HUES64 (cell line): ENCODE results near the gene TRIM52.

Experiments used
- H3K27ac ChIP-seq: 2 replicates; pipeline ENCODE4 v1.7.0; 2013; ENCODE audit warnings: low read depth, low read length, inconsistent platforms
- H3K27me3 ChIP-seq: 2 replicates; pipeline ENCODE4 v1.6.1; 2013; ENCODE audit warnings: mild to moderate bottlenecking, low read length; ENCODE audit not compliant: insufficient read depth
- H3K36me3 ChIP-seq: 2 replicates; pipeline ENCODE4 v1.6.1; 2013; ENCODE audit warnings: mild to moderate bottlenecking, low read length; ENCODE audit not compliant: insufficient read depth
- H3K4me1 ChIP-seq: 2 replicates; pipeline ENCODE4 v1.6.1; 2013; ENCODE audit warnings: mild to moderate bottlenecking, low read length, moderate library complexity; ENCODE audit not compliant: insufficient read depth
- H3K4me3 ChIP-seq: 2 replicates; pipeline ENCODE4 v1.5.1; 2013; ENCODE audit warnings: mild to moderate bottlenecking, low read length, moderate library complexity
- H3K9ac ChIP-seq: 2 replicates; pipeline ENCODE4 v1.6.1; 2013; ENCODE audit warnings: mild to moderate bottlenecking, low read depth, low read length
- H3K9me3 ChIP-seq: 2 replicates; pipeline ENCODE4 v1.6.1; 2013; ENCODE audit warnings: low read depth, low read length; ENCODE audit not compliant: insufficient read depth
- WGBS: fragments of 150-250, 120-280 bp; methylation state at CpG from one replicate; pipeline ENCODE4 v1.1.7; 2013; ENCODE audit warnings: missing lambda C conversion rate; 5-methylcytosine and 5-hydroxymethylcytosine counted together

TRIM52 gene

GRCh38 chr5:181231432-181231831, 29.5 kb downstream of the TRIM52 start:
- no peak overlapping the region for H3K27ac ChIP-seq
- no peaks in the 10 kb centered on the region for H3K9me3 ChIP-seq
- no peaks in the 10 kb centered on the region for H3K4me1 ChIP-seq
- 94% methylated on average over 7 of the region's 7 CpGs for WGBS
- H3K36me3 ChIP-seq = peaks cover 71% of the 10 kb centered on the region
- H3K9ac ChIP-seq = no peak overlapping the region
- H3K27me3 ChIP-seq = no peaks in the 10 kb centered on the region
- H3K4me3 ChIP-seq = no peak overlapping the region

GRCh38 chr5:181230551-181230950, 30.4 kb downstream of the TRIM52 start:
- H3K9me3 ChIP-seq = no peaks in the 10 kb centered on the region
- H3K27me3 ChIP-seq = no peaks in the 10 kb centered on the region
- WGBS = 91% methylated on average over 6 of the region's 6 CpGs
- no peak overlapping the region for H3K9ac ChIP-seq
- H3K4me1 ChIP-seq = no peaks in the 10 kb centered on the region
- H3K27ac ChIP-seq = no peak overlapping the region
- peaks cover 65% of the 10 kb centered on the region for H3K36me3 ChIP-seq
- no peak overlapping the region for H3K4me3 ChIP-seq

- Histone ChIP-seq H3K9me3 (no peaks in the 10 kb centered on the region), H3K36me3 (peaks cover 65% of the 10 kb centered on the region), H3K27me3 (no peaks in the 10 kb centered on the region), H3K4me1 (no peaks in the 10 kb centered on the region), H3K9ac (no peak overlapping the region), H3K27ac (no peak overlapping the region), H3K4me3 (no peak overlapping the region)
- 96% methylated on average over 13 of the region's 13 CpGs for WGBS
Observed at GRCh38 chr5:181229996-181230395, 30.9 kb downstream of the TRIM52 start.

GRCh38 chr5:181224390-181225229, 36.3 kb downstream of the TRIM52 start:
- no peaks in the 10 kb centered on the region; the same call in 1 of the 2 replicates for H3K4me1 ChIP-seq
- H3K4me3 ChIP-seq = peak overlapping the region; percentile 86
- H3K9ac ChIP-seq = peak overlapping the region; percentile 56; the same call in 1 of the 2 replicates
- H3K36me3 ChIP-seq = peaks cover 27% of the 10 kb centered on the region
- no peaks in the 10 kb centered on the region for H3K9me3 ChIP-seq
- no peak overlapping the region for H3K27ac ChIP-seq
- 88% methylated on average over 22 of the region's 22 CpGs for WGBS
- no peaks in the 10 kb centered on the region for H3K27me3 ChIP-seq

- peak overlapping the region; percentile 56 for H3K9ac ChIP-seq
- WGBS = 6% methylated on average over 29 of the region's 31 CpGs
- peak overlapping the region; percentile 86 for H3K4me3 ChIP-seq
- no peaks in the 10 kb centered on the region for H3K9me3 ChIP-seq
- no peaks in the 10 kb centered on the region for H3K27me3 ChIP-seq
- no peaks in the 10 kb centered on the region; the same call in 1 of the 2 replicates for H3K4me1 ChIP-seq
- H3K27ac ChIP-seq = peak overlapping the region; percentile 97; the same call in 1 of the 2 replicates
- H3K36me3 ChIP-seq = peaks cover 19% of the 10 kb centered on the region
Observed at GRCh38 chr5:181223729-181224389, 37.1 kb downstream of the TRIM52 start.

GRCh38 chr5:181223058-181223728, 37.8 kb downstream of the TRIM52 start, which contains the start of gene TRIM41:
Gene TRIM41, plus strand, starts transcription at chr5:181223281. Its CDS starts 719 bp downstream, at chr5:181224000.
- H3K36me3 ChIP-seq = peaks cover 19% of the 10 kb centered on the region
- H3K4me1 ChIP-seq = no peaks in the 10 kb centered on the region; the same call in 1 of the 2 replicates
- peak within 1 kb of the TSS; percentile 97 for H3K27ac ChIP-seq
- H3K27me3 ChIP-seq = no peaks in the 10 kb centered on the region
- H3K9me3 ChIP-seq = no peaks in the 10 kb centered on the region
- peak within 1 kb of the TSS; percentile 86 for H3K4me3 ChIP-seq
- peak within 1 kb of the TSS; percentile 93 for H3K9ac ChIP-seq
- under 1% methylated on average over 59 of the region's 59 CpGs for WGBS

GRCh38 chr5:181222630-181223057, 38.3 kb downstream of the TRIM52 start:
- Histone ChIP-seq H3K36me3 (peaks cover 15% of the 10 kb centered on the region), H3K4me3 (peak overlapping the region; percentile 86), H3K27ac (peak overlapping the region; percentile 64; the same call in 1 of the 2 replicates), H3K9ac (peak overlapping the region; percentile 93), H3K4me1 (no peaks in the 10 kb centered on the region; the same call in 1 of the 2 replicates), H3K27me3 (peaks cover 4% of the 10 kb centered on the region), H3K9me3 (no peaks in the 10 kb centered on the region)
- under 1% methylated on average over 16 of the region's 18 CpGs for WGBS

GRCh38 chr5:181221792-181222629, 38.9 kb downstream of the TRIM52 start:
- under 1% methylated on average over 50 of the region's 50 CpGs for WGBS
- H3K27ac ChIP-seq = peak overlapping the region; percentile 78; the same call in 1 of the 2 replicates
- H3K4me3 ChIP-seq = peak overlapping the region; percentile 86
- peaks cover 10% of the 10 kb centered on the region for H3K27me3 ChIP-seq
- H3K9me3 ChIP-seq = no peaks in the 10 kb centered on the region
- H3K9ac ChIP-seq = peak overlapping the region; percentile 93
- H3K36me3 ChIP-seq = peaks cover 11% of the 10 kb centered on the region
- H3K4me1 ChIP-seq = no peaks in the 10 kb centered on the region; the same call in 1 of the 2 replicates

- Histone ChIP-seq H3K27me3 (peaks cover 16% of the 10 kb centered on the region), H3K36me3 (peaks cover 11% of the 10 kb centered on the region), H3K27ac (no peak overlapping the region), H3K4me3 (peak overlapping the region; percentile 86), H3K9ac (no peak overlapping the region), H3K4me1 (no peaks in the 10 kb centered on the region; the same call in 1 of the 2 replicates), H3K9me3 (no peaks in the 10 kb centered on the region)
- 56% methylated on average over 27 of the region's 27 CpGs for WGBS
Observed at GRCh38 chr5:181221105-181221791, 39.7 kb downstream of the TRIM52 start.

- no peaks in the 10 kb centered on the region; the same call in 1 of the 2 replicates for H3K4me1 ChIP-seq
- peaks cover 21% of the 10 kb centered on the region for H3K27me3 ChIP-seq
- no peak overlapping the region for H3K9ac ChIP-seq
- H3K4me3 ChIP-seq = no peak overlapping the region
- peaks cover 5% of the 10 kb centered on the region; the same call in 1 of the 2 replicates for H3K36me3 ChIP-seq
- 95% methylated on average over 10 of the region's 10 CpGs for WGBS
- no peaks in the 10 kb centered on the region for H3K9me3 ChIP-seq
- no peak overlapping the region for H3K27ac ChIP-seq
Observed at GRCh38 chr5:181220178-181220515, 40.8 kb downstream of the TRIM52 start.
